GM20000 (cell line): ENCODE data around the gene WARS2.

ENCODE experiments used
- DNase-seq: peaks from one replicate; pipeline ENCODE4 v3.0.0; 2012; ENCODE audit warnings: low spot score
- CTCF ChIP-seq: IDR thresholded peaks from 2 replicates; pipeline ENCODE4 v1.5.1; 2012; ENCODE audit warnings: mild to moderate bottlenecking, control low read depth; ENCODE audit errors: extremely low read depth, missing control alignments

The WARS2 gene

DNA sequence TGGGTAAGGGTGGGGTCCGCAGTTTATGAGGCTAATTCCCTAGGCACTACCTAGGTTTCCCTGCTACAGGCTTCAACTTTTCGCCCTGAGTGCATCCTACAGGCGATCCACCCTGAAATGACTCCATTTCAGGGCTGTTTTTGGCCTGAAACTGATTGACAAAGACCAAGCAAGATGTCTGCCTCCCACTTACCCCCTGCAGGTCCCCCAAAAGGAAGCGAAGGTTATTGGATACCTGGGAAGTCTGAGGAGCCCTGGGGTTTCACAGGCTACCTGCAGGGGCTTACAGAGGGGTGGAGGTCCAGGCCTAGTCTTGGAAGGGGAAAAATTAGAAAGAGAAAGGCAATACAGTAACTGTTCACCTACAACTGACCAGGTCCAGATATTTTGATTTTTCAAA lies 149.0 kb downstream of the WARS2 start:
- TF ChIP-seq CTCF = no peak
- DNase-seq = no peak

DNA sequence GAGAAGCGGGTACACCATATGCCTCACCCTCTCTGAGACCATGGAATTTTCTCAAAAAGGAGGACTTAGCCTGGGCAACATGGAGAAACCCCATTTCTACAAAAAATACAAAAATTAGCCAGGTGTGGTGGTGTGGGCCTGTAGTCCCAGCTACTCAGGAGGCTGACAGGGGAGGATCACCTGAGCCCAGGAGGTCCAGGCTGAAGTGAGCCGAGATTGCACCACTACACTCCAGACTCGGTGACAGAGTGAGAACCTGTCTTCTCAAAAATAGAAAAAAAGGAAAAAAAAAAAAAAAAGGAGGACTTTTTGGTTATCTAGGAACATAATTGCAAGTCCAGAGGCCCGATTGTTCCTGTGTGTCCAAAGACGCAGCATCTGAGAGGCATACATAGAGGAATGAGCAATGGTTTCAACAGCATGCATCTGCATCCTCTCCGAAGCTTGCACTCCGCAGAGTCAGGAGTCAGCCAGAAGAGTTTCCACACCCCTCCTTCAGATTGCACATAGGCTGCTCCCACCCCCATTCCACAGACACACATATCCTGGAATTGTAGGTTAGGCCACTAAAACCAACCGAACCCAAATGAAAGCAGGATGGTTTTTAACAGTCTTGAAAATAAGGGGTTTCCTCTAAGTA lies 149.8 kb downstream of the WARS2 start:
- DNase-seq = no peak
- TF ChIP-seq CTCF = no peak

DNA sequence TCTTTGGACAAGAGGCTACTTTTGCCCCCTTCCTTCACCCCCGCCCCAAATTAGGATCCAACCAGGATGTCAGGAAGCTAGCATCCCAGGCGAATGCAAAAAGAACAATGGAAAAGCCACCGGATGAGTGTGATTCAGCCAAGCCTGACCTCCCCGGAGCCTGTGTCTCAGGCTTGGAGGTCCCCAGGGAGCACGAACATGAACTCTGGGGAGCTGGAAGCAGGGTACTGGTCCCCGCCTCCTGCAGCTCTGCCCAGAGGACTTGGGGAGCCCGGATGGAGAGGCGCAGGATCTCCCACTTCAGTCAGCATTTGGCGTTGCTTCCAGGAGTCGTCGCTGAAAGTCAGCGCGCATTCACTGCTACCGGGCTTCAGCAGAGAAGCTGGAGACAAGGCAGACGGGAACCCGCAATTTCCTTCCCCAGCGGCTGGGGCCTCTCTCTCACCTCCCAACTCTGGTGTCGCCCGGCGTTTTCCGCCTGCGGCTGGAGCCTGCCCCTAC lies 150.5 kb downstream of the WARS2 start:
- no peak for TF ChIP-seq CTCF
- DNase-seq = no peak

- no peak for DNase-seq
Measured at GRCh38 chr1:118989006-118989815, 151.2 kb downstream of the WARS2 start.

GRCh38 chr1:118988186-118989005 lies 152.1 kb downstream of the WARS2 start, which contains the start of gene TBX15:
Gene TBX15 (minus strand): TSS chr1:118988343. CDS start chr1:118987795, 548 bp downstream.
- TF ChIP-seq CTCF = no peak
- no peak for DNase-seq

More at GRCh38 chr1:118989006-118989815, 151.2 kb downstream of the WARS2 start:
- TF ChIP-seq CTCF = no peak

DNA sequence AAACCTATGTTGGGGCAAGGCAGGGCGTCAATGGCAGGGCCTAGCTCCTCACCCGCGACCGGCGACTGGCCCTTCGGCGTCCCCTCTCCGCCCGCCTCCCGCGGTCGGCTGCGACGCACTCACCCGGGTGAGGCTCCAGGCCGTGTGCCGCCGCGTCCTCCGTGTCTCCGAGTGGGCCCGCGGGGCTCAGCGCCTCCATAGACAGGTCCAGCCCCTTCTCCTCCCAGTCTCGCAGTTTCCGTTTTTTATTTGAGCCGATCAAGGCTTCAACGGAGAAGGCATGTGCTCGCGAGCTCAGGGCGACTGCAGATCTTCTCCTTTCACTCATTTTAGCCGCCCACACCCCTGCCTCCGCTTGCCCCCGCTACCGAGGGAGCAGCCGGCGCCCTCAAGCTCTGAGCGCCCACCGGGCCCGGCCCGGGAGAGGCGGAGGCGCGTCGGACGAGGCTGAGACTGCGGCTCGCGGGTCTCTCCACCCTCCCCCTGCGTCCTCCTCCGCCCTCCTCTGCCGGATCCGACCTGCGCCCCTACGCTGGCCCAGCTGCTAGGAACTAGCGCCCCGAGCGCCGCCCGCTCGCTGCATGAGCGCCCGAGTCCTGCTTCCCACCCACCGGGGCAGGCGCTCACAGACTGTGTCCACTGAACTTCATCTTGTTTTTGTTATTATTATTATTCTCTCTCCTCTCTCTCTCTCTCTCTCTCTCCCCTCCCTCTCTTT lies 152.8 kb downstream of the WARS2 start:
- no peak for DNase-seq
- no peak for TF ChIP-seq CTCF
